Hepatocyte (in vitro differentiated cells): ENCODE data around the gene MICALL2. TPM values are rescaled to one million over a fixed set of nuclear protein-coding genes. Genes with fewer than 3 reads are reported as not detected.

Experiments used
- DNase-seq: peaks from one replicate; pipeline ENCODE4 v3.0.0-alpha.2; 2016; ENCODE audit warnings: low spot score
- H2AFZ ChIP-seq: fragments of 200-600 bp; sonication (generic); 2 replicates; pipeline ENCODE4 v1.6.0; 2016; ENCODE audit warnings: antibody characterized with exemption, mild to moderate bottlenecking
- H3K27ac ChIP-seq: fragments of 200-600 bp; sonication (generic); 2 replicates; pipeline ENCODE4 v1.5.1; 2016; ENCODE audit warnings: mild to moderate bottlenecking
- H3K27me3 ChIP-seq: fragments of 200-600 bp; sonication (generic); 2 replicates; pipeline ENCODE4 v1.6.1; 2016
- H3K36me3 ChIP-seq: fragments of 200-600 bp; sonication (generic); replicated peaks from 2 replicates; pipeline ENCODE4 v1.5.1; 2016; ENCODE audit warnings: low read depth; ENCODE audit not compliant: insufficient read depth
- H3K4me1 ChIP-seq: fragments of 200-600 bp; sonication (generic); 2 replicates; pipeline ENCODE4 v1.5.1; 2016; ENCODE audit warnings: mild to moderate bottlenecking, moderate library complexity; ENCODE audit not compliant: insufficient read depth
- H3K4me2 ChIP-seq: fragments of 200-600 bp; sonication (generic); 2 replicates; pipeline ENCODE4 v1.6.0; 2016
- H3K4me3 ChIP-seq: fragments of 200-600 bp; sonication (generic); 2 replicates; pipeline ENCODE4 v1.5.1; 2016; ENCODE audit warnings: mild to moderate bottlenecking
- H3K79me2 ChIP-seq: fragments of 200-600 bp; sonication (generic); 2 replicates; pipeline ENCODE4 v1.6.0; 2017; ENCODE audit warnings: mild to moderate bottlenecking
- H3K9me2 ChIP-seq: fragments of 200-600 bp; sonication (generic); replicated peaks from 2 replicates; pipeline ENCODE4 v1.6.0; 2017; ENCODE audit warnings: mild to moderate bottlenecking; ENCODE audit not compliant: insufficient read depth
- H3K9me3 ChIP-seq: fragments of 200-600 bp; sonication (generic); 2 replicates; pipeline ENCODE4 v1.5.1; 2016; ENCODE audit warnings: low read depth, mild to moderate bottlenecking
- H4K20me1 ChIP-seq: fragments of 200-600 bp; sonication (generic); 2 replicates; pipeline ENCODE4 v1.6.0; 2016; ENCODE audit warnings: mild to moderate bottlenecking; ENCODE audit not compliant: insufficient read depth, poor library complexity, severe bottlenecking
- EZH2 ChIP-seq: fragments of 200-600 bp; sonication (generic); IDR thresholded peaks from 2 replicates; pipeline ENCODE4 v1.6.1; 2016; ENCODE audit warnings: antibody characterized with exemption, mild to moderate bottlenecking, borderline replicate concordance
- EZH2phosphoT487 ChIP-seq: fragments of 200-600 bp; sonication (generic); IDR thresholded peaks from one replicate; pipeline ENCODE4 v1.6.1; 2018; ENCODE audit warnings: antibody characterized with exemption, mild to moderate bottlenecking, low read depth, moderate library complexity; ENCODE audit not compliant: unreplicated experiment, severe bottlenecking
- WGBS: methylation state at CpG from one replicate; pipeline ENCODE4 v1.1.6; 2016; ENCODE audit warnings: low lambda C conversion rate; ENCODE audit errors: missing lambda C conversion rate; 5-methylcytosine and 5-hydroxymethylcytosine counted together
- polyA plus RNA-seq: library from polyadenylated mRNA; unstranded; fragments of >200 nt; fragmentation: Nextera tagmentation; extraction: Ambion mirVana; gene quantifications from 2 replicates; pipeline ENCODE4 v1.2.1, GENCODE V29; 2016
- total RNA-seq: library from RNA; depleted of rRNA; stranded (reverse); fragments of >200 nt; gene quantifications from 2 replicates; pipeline ENCODE4 v1.2.3, GENCODE V29; 2014
- TF ChIP-seq, protein P1 (sequence below): fragments of 200-600 bp; sonication (generic); IDR thresholded peaks from 2 replicates; pipeline ENCODE4 v1.5.1; 2016; ENCODE audit warnings: antibody characterized with exemption, mild to moderate bottlenecking; ENCODE audit not compliant: poor library complexity

MICALL2 gene
- total and polyA plus RNA-seq, 2 experiments from 2014 or later: 16.4 to 28.2 TPM

DNA sequence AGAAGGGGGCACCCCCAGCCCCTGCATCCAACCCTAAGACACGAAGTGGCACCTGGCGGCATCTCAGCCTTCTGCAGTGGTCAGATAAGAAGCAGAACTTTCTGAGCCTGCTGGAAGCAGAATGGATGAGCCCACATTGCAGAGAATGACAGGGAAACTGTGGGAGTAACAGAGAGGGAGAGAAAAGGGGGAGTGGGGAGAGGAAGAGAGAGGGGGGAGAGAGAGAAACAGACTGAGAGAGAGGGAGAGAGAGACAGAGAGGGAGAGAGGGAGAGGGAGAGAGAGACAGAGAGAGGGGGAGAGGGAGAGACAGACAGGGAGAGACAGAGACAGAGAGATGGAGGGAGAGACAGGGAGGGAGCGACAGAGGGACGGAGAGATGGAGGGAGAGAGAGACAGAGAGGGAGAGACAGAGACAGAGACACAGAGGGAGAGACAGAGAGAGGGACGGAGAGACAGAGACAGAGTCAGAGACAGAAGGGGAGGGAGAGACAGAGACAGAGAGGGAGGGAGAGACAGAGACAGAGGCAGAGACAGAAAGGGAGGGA is 35.9 kb downstream of the MICALL2 start:
- Histone ChIP-seq H3K27me3 (peaks cover 5% of the 10 kb centered on the region), H4K20me1 (no peaks in the 10 kb centered on the region), H3K9me2 (no peaks in the 10 kb centered on the region), H3K9me3 (no peaks in the 10 kb centered on the region), H3K36me3 (no peaks in the 10 kb centered on the region), H3K4me2 (no peak overlapping the region), H3K79me2 (no peaks in the 10 kb centered on the region), H3K4me3 (no peak overlapping the region), H3K4me1 (no peaks in the 10 kb centered on the region), H3K27ac (no peak overlapping the region), H2AFZ (no peak overlapping the region)
- DNase-seq: no peak
- WGBS: 75% methylated on average over 2 of the region's 5 CpGs
- TF ChIP-seq EZH2: no peak
- TF ChIP-seq, protein P1, sequence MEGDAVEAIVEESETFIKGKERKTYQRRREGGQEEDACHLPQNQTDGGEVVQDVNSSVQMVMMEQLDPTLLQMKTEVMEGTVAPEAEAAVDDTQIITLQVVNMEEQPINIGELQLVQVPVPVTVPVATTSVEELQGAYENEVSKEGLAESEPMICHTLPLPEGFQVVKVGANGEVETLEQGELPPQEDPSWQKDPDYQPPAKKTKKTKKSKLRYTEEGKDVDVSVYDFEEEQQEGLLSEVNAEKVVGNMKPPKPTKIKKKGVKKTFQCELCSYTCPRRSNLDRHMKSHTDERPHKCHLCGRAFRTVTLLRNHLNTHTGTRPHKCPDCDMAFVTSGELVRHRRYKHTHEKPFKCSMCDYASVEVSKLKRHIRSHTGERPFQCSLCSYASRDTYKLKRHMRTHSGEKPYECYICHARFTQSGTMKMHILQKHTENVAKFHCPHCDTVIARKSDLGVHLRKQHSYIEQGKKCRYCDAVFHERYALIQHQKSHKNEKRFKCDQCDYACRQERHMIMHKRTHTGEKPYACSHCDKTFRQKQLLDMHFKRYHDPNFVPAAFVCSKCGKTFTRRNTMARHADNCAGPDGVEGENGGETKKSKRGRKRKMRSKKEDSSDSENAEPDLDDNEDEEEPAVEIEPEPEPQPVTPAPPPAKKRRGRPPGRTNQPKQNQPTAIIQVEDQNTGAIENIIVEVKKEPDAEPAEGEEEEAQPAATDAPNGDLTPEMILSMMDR: no peak
- no peak for TF ChIP-seq EZH2phosphoT487

DNA sequence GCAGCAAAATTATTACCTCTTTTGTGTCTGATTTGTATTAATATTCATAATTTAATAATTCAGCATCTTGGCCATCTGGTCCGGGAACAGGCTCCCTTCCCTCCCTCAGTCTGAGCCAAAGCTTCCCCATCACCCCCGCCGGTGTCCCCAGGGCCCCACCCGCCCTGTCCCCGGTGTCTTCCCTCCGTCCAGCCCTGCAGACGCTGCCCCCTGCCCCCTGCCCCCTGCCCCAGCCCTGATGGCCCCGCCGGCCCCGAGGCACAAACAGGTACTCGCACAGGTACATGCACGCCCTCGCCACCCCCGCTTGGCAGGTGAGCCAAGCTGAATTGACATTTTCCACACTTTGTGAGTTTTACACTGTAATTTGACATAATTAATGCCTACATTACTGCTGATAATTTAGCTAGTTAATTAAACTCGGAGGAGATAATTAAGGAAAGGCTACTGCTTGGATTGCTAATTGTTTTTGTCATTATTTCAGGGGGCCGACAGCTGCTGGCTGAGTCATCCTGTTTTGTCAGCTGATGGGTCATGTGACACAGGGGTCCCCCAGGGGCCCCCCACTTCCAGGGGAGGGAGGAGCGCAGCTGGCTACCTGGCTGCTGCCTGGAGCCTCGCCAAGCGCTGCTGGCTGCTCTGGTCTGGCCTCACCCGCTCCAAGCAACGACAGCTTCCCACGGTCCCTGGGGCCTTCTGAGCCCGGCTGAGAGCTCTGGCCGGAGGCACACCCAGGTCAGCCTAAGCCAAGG is 36.6 kb downstream of the MICALL2 start:
- TF ChIP-seq EZH2phosphoT487 (no peak), EZH2 (no peak)
- TF ChIP-seq, protein P1: no peak
- Histone ChIP-seq H3K9me2 (no peaks in the 10 kb centered on the region), H3K9me3 (no peaks in the 10 kb centered on the region), H2AFZ (no peak overlapping the region), H3K79me2 (no peaks in the 10 kb centered on the region), H3K4me3 (no peak overlapping the region), H3K36me3 (no peaks in the 10 kb centered on the region), H4K20me1 (no peaks in the 10 kb centered on the region), H3K4me2 (no peak overlapping the region), H3K27me3 (peaks cover 5% of the 10 kb centered on the region), H3K4me1 (no peaks in the 10 kb centered on the region), H3K27ac (no peak overlapping the region)
- 54% methylated on average over 18 of the region's 24 CpGs for WGBS
- no peak for DNase-seq

DNA sequence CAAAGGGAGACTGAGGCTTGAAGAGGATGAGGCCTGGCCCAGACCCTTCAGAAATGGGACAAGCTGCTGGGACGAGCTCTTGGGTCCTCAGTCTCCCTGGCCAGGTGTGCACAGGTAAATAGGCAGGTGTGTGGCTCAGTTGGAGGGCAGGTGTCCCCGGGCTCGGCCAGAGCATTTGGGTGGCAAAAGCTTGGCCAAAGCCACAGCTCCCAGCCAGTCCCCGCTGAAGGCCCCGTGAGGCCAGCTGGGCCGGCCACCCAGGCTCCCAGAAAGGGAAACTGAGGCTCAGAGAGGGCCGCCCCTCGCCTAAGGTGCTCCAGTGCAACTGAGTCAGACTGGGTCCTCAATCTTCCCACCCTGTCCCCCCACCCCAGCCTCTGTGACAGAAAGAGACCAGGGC is 37.3 kb downstream of the MICALL2 start:
- H3K4me2 ChIP-seq: no peak overlapping the region
- no peak overlapping the region for H2AFZ ChIP-seq
- H3K36me3 ChIP-seq: no peaks in the 10 kb centered on the region
- H3K4me3 ChIP-seq: no peak overlapping the region
- peaks cover 5% of the 10 kb centered on the region for H3K27me3 ChIP-seq
- 91% methylated on average over 4 of the region's 8 CpGs for WGBS
- H3K79me2 ChIP-seq: no peaks in the 10 kb centered on the region
- no peak overlapping the region for H3K27ac ChIP-seq
- H3K9me2 ChIP-seq: no peaks in the 10 kb centered on the region
- DNase-seq: no peak
- H4K20me1 ChIP-seq: no peaks in the 10 kb centered on the region
- H3K9me3 ChIP-seq: no peaks in the 10 kb centered on the region
- no peaks in the 10 kb centered on the region for H3K4me1 ChIP-seq
- no peak for TF ChIP-seq EZH2
- TF ChIP-seq, protein P1: no peak
- TF ChIP-seq EZH2phosphoT487: no peak
